22Rv1 (cell line): ENCODE measurements around the gene SLC66A1.

Experiments used
- CTCF ChIP-seq: fragments of 450-650 bp; IDR thresholded peaks from 2 replicates; pipeline ENCODE4 v1.5.1; 2017; ENCODE audit warnings: mild to moderate bottlenecking
- ZFX ChIP-seq: fragments of 450-650 bp; IDR thresholded peaks from 2 replicates; pipeline ENCODE4 v1.6.1; 2017; ENCODE audit warnings: antibody characterized with exemption, borderline replicate concordance

GRCh38 chr1:19326748-19327065 lies 14.6 kb downstream of the SLC66A1 start:
- TF ChIP-seq CTCF (no peak), ZFX (no peak)
